Natural killer cell (primary cell): ENCODE measurements around the gene COL1A2. TPM values are rescaled to one million over a fixed set of nuclear protein-coding genes. Genes with fewer than 3 reads are reported as not detected.

Source experiments
- ATAC-seq, 3 donors: fragments of 150-1000 bp in 2 of 3; fragments of 200-7000 bp in 1 of 3; cut with Tn5 transposase; 1 replicate in 1 of 3; 2 replicates in 2 of 3; pipeline ENCODE4 v1.10.0; 2021; ENCODE audit warnings: mild to moderate bottlenecking in 2 of 3, moderate library complexity in 2 of 3
- DNase-seq, 2 donors: peaks; one replicate each; pipeline versions ENCODE4 v3.0.0 to v3.0.0-alpha.2; 2013 to 2021; ENCODE audit warnings: mixed read lengths in 1 of 2
- H3K27ac ChIP-seq: one replicate; pipeline ENCODE4 v1.5.1; 2013; ENCODE audit warnings: mild to moderate bottlenecking, low read length
- H3K27me3 ChIP-seq: one replicate; pipeline ENCODE4 v1.6.1; 2013; ENCODE audit warnings: low read length; ENCODE audit not compliant: control insufficient read depth, insufficient read depth
- H3K36me3 ChIP-seq: one replicate; pipeline ENCODE4 v1.6.1; 2013; ENCODE audit warnings: low read length; ENCODE audit not compliant: control insufficient read depth, insufficient read depth
- H3K4me1 ChIP-seq: one replicate; pipeline ENCODE4 v1.6.1; 2013; ENCODE audit warnings: low read length; ENCODE audit not compliant: control insufficient read depth, insufficient read depth
- H3K4me3 ChIP-seq: one replicate; pipeline ENCODE4 v1.5.1; 2013; ENCODE audit warnings: low read length
- H3K9me3 ChIP-seq: one replicate; pipeline ENCODE4 v1.6.1; 2013; ENCODE audit warnings: low read length; ENCODE audit not compliant: control insufficient read depth, insufficient read depth
- H3K27ac Mint-ChIP-seq, 2 donors: one replicate each; pipeline ENCODE4 v1.8.0; 2022; ENCODE audit warnings: mild to moderate bottlenecking in 2 of 2, mixed read lengths in 2 of 2, moderate library complexity in 1 of 2
- H3K27me3 Mint-ChIP-seq, 2 donors: one replicate each; pipeline ENCODE4 v1.8.0; 2022; ENCODE audit warnings: low read depth in 2 of 2, mixed read lengths in 2 of 2
- H3K36me3 Mint-ChIP-seq: one replicate; pipeline ENCODE4 v1.8.0; 2022; ENCODE audit warnings: mixed read lengths
- H3K4me1 Mint-ChIP-seq, 2 donors: one replicate each; pipeline ENCODE4 v1.8.0; 2022; ENCODE audit warnings: mixed read lengths in 2 of 2
- H3K4me3 Mint-ChIP-seq: one replicate; pipeline ENCODE4 v1.8.0; 2022; ENCODE audit warnings: mild to moderate bottlenecking, moderate library complexity, mixed read lengths
- H3K9me3 Mint-ChIP-seq, 2 donors: one replicate each; pipeline ENCODE4 v1.8.0; 2022; ENCODE audit warnings: mixed read lengths in 2 of 2
- WGBS: methylation state at CpG from one replicate; pipeline ENCODE4 v1.1.7; 2013; ENCODE audit warnings: missing lambda C conversion rate; ENCODE audit not compliant: insufficient coverage; 5-methylcytosine and 5-hydroxymethylcytosine counted together
- intact Hi-C: fragments of 100-400 bp; cut with micrococcal nuclease; formaldehyde crosslinking; loops from one replicate; pipeline ENCODE4 v1.14.2; 2022
- total RNA-seq, 4 donors: library from RNA; stranded (reverse); fragments of 120-200 nt in 1 of 4; gene quantifications; one replicate each; pipeline versions ENCODE4 v1.2.3 to v1.2.4, GENCODE V29; 2013 to 2022
- TF ChIP-seq, protein P1 (sequence below): fragments of 200-600 bp; IDR thresholded peaks from one replicate; pipeline ENCODE4 v1.8.0; 2022; ENCODE audit warnings: antibody characterized with exemption

Gene COL1A2
- total RNA-seq, 3 donors from 2014 or later (not counting 1 experiment from before 2014, with no cell fraction given) = not detected

DNA sequence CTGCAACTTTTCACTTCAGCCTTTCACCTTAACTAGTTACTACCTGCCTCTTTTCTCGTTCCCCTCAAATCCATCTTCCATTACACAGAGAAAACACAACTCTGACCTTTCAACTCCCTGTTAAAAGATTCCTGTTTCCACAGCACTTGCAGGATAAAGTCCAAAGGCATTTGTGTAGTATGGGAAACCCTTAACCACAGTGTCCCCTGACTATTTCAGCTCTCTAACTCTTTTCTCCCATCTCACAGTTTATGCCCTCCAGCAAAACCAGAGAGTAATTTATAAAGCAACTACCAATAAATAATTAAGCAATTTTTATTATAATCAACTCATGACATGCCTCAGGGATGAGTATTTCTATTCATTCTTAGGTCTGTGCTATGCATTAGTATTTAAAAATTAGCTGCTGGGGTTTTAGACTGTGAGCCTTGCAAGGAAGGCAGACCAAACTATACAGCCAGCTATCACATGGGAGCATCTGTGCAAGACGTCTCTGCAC, 51.0 kb downstream of the COL1A2 start:
- no peaks in the 10 kb centered on the region for H3K4me1 Mint-ChIP-seq
- H3K9me3 ChIP-seq = no peaks in the 10 kb centered on the region
- WGBS = 89% methylated on average over 2 of the region's 2 CpGs
- no peaks in the 10 kb centered on the region for H3K36me3 Mint-ChIP-seq
- intact Hi-C loops = no loop called here
- H3K36me3 ChIP-seq = no peaks in the 10 kb centered on the region
- TF ChIP-seq, protein P1, sequence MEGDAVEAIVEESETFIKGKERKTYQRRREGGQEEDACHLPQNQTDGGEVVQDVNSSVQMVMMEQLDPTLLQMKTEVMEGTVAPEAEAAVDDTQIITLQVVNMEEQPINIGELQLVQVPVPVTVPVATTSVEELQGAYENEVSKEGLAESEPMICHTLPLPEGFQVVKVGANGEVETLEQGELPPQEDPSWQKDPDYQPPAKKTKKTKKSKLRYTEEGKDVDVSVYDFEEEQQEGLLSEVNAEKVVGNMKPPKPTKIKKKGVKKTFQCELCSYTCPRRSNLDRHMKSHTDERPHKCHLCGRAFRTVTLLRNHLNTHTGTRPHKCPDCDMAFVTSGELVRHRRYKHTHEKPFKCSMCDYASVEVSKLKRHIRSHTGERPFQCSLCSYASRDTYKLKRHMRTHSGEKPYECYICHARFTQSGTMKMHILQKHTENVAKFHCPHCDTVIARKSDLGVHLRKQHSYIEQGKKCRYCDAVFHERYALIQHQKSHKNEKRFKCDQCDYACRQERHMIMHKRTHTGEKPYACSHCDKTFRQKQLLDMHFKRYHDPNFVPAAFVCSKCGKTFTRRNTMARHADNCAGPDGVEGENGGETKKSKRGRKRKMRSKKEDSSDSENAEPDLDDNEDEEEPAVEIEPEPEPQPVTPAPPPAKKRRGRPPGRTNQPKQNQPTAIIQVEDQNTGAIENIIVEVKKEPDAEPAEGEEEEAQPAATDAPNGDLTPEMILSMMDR = no peak
- no peak overlapping the region for H3K27ac Mint-ChIP-seq
- H3K4me3 Mint-ChIP-seq = no peak overlapping the region
- no peaks in the 10 kb centered on the region for H3K4me1 ChIP-seq
- DNase-seq (no peak), ATAC-seq (no peak)
- H3K27ac ChIP-seq = no peak overlapping the region
- H3K9me3 Mint-ChIP-seq = no peaks in the 10 kb centered on the region
- peaks cover 9 to 30% of the 10 kb centered on the region in 2 donors for H3K27me3 Mint-ChIP-seq
- H3K4me3 ChIP-seq = no peak overlapping the region
- peaks cover 4% of the 10 kb centered on the region for H3K27me3 ChIP-seq

DNA sequence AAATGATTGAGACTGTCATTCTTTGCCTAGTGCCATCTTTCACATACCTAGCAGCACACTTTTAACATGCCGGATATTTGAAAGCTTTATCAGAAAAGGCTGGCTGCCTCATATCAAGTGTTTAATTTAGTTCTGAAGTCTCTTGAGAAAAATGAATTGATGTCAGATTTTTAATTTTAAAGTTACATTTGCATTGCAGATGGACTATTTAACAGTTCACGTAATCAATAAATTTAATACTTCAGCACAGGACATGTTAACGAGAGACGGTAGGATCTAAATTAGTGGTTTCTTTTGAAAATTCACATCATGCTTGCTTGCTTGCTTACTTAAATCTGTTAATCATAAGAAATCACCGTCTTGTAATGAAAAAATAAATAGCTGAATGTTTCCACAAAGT, 51.6 kb downstream of the COL1A2 start:
- WGBS = 93% methylated on average over 3 of the region's 5 CpGs
- Histone ChIP-seq H3K9me3 (no peaks in the 10 kb centered on the region), H3K36me3 (no peaks in the 10 kb centered on the region), H3K4me3 (no peak overlapping the region), H3K4me1 (no peaks in the 10 kb centered on the region), H3K27ac (no peak overlapping the region), H3K27me3 (peaks cover 4% of the 10 kb centered on the region)
- TF ChIP-seq, protein P1 = no peak
- Mint-ChIP-seq H3K4me1 (no peaks in the 10 kb centered on the region), H3K9me3 (no peaks in the 10 kb centered on the region), H3K27ac (no peak overlapping the region), H3K27me3 (peaks cover 9 to 28% of the 10 kb centered on the region in 2 donors), H3K36me3 (no peaks in the 10 kb centered on the region), H3K4me3 (no peak overlapping the region)
- intact Hi-C loops = no loop called here
- no peak for DNase-seq
- ATAC-seq = no peak

DNA sequence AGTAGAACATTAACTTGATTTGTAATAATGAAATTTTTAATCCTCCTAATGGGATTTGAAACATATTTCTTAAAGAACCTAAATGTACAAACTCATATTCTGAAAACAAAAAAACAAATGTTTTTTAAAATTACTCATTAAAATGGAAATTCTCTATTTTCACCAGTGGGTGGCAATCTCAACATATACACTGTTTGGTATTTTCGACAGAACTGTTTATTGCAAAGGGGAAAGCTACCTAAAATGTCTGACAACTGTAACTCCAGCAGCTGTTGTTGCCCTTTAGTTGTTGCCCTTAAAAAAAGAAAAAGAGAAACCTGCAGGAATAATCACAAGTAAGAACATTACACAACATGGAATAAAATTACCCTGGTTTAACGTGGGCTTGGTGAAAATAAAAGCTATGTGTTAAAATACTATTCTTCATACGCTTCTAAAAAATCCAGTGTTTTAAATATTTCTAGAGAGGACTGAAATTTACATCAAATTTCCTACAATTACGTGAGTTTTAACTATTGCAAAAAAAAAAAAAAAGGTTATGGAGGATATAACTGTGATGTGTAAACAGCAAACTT, 54.5 kb downstream of the COL1A2 start:
- H3K27ac ChIP-seq = no peak overlapping the region
- TF ChIP-seq, protein P1 = peak; percentile 50
- DNase-seq (peak in 1 of 2 donors; percentile 57), ATAC-seq (peak in 2 of 3 donors; percentile 34 to 43)
- Mint-ChIP-seq H3K9me3 (no peaks in the 10 kb centered on the region), H3K27ac (no peak overlapping the region), H3K4me3 (no peak overlapping the region), H3K27me3 (peaks cover 8 to 9% of the 10 kb centered on the region in 2 donors), H3K36me3 (no peaks in the 10 kb centered on the region), H3K4me1 (no peaks in the 10 kb centered on the region)
- peaks cover 4% of the 10 kb centered on the region for H3K27me3 ChIP-seq
- WGBS = 8% methylated on average over 1 of the region's 4 CpGs
- no peak overlapping the region for H3K4me3 ChIP-seq
- H3K4me1 ChIP-seq = no peaks in the 10 kb centered on the region
- intact Hi-C loops = loop anchor here (1.0 to 2.0 kb wide), 2 partner anchors 798 to 1028 kb away; no protein-coding TSS in a partner anchor
- no peaks in the 10 kb centered on the region for H3K9me3 ChIP-seq
- no peaks in the 10 kb centered on the region for H3K36me3 ChIP-seq
